ENCODE data around the gene AHCTF1.

DNA sequence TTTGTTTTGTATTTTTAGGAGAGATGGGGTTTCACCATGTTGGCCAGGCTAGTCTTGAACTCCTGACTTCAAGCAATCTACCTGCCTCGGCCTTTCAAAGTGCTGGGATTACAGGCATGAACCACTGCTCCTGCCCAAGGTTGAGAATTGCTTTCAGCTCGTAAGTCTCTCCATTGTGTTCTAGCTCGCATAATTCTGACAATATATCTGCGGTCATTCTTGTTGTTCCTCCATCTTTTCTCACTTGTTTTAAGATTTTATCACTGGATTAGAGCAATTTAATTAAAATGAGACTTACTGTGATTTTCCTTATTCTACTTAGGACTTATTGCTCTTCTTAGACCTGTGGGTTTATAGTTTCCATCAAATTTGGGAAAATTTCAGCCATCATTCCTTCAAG, 102.9 kb downstream of the AHCTF1 start:
- TF ChIP-seq, protein P1, sequence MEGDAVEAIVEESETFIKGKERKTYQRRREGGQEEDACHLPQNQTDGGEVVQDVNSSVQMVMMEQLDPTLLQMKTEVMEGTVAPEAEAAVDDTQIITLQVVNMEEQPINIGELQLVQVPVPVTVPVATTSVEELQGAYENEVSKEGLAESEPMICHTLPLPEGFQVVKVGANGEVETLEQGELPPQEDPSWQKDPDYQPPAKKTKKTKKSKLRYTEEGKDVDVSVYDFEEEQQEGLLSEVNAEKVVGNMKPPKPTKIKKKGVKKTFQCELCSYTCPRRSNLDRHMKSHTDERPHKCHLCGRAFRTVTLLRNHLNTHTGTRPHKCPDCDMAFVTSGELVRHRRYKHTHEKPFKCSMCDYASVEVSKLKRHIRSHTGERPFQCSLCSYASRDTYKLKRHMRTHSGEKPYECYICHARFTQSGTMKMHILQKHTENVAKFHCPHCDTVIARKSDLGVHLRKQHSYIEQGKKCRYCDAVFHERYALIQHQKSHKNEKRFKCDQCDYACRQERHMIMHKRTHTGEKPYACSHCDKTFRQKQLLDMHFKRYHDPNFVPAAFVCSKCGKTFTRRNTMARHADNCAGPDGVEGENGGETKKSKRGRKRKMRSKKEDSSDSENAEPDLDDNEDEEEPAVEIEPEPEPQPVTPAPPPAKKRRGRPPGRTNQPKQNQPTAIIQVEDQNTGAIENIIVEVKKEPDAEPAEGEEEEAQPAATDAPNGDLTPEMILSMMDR (IDR thresholded peaks at IDR 0.05; ENCODE audit: low read depth, low read length, missing input control) = no peak
- no peak for TF ChIP-seq TAF1 (conservative IDR thresholded peaks at IDR 0.05)
- TF ChIP-seq, protein P2, sequence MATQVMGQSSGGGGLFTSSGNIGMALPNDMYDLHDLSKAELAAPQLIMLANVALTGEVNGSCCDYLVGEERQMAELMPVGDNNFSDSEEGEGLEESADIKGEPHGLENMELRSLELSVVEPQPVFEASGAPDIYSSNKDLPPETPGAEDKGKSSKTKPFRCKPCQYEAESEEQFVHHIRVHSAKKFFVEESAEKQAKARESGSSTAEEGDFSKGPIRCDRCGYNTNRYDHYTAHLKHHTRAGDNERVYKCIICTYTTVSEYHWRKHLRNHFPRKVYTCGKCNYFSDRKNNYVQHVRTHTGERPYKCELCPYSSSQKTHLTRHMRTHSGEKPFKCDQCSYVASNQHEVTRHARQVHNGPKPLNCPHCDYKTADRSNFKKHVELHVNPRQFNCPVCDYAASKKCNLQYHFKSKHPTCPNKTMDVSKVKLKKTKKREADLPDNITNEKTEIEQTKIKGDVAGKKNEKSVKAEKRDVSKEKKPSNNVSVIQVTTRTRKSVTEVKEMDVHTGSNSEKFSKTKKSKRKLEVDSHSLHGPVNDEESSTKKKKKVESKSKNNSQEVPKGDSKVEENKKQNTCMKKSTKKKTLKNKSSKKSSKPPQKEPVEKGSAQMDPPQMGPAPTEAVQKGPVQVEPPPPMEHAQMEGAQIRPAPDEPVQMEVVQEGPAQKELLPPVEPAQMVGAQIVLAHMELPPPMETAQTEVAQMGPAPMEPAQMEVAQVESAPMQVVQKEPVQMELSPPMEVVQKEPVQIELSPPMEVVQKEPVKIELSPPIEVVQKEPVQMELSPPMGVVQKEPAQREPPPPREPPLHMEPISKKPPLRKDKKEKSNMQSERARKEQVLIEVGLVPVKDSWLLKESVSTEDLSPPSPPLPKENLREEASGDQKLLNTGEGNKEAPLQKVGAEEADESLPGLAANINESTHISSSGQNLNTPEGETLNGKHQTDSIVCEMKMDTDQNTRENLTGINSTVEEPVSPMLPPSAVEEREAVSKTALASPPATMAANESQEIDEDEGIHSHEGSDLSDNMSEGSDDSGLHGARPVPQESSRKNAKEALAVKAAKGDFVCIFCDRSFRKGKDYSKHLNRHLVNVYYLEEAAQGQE (IDR thresholded peaks at IDR 0.05) = no peak
- TF ChIP-seq JUND (IDR thresholded peaks at IDR 0.05) = no peak
- no peak for TF ChIP-seq YY1 (IDR thresholded peaks at IDR 0.05)
- no peak for TF ChIP-seq FOXA1 (IDR thresholded peaks at IDR 0.05)
- no peak for TF ChIP-seq EGR1 (IDR thresholded peaks at IDR 0.05; ENCODE audit: low read depth in 2 of 2)
- TF ChIP-seq, protein P3, sequence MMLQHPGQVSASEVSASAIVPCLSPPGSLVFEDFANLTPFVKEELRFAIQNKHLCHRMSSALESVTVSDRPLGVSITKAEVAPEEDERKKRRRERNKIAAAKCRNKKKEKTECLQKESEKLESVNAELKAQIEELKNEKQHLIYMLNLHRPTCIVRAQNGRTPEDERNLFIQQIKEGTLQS (IDR thresholded peaks at IDR 0.05) = no peak
- TF ChIP-seq, protein P4, sequence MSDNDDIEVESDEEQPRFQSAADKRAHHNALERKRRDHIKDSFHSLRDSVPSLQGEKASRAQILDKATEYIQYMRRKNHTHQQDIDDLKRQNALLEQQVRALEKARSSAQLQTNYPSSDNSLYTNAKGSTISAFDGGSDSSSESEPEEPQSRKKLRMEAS (IDR thresholded peaks at IDR 0.05) = no peak
- TF ChIP-seq GABPA (IDR thresholded peaks at IDR 0.05 in 1 of 2, conservative IDR thresholded peaks at IDR 0.05 in 1 of 2) = no peak
